ENCODE results near the gene MVK.

DNA sequence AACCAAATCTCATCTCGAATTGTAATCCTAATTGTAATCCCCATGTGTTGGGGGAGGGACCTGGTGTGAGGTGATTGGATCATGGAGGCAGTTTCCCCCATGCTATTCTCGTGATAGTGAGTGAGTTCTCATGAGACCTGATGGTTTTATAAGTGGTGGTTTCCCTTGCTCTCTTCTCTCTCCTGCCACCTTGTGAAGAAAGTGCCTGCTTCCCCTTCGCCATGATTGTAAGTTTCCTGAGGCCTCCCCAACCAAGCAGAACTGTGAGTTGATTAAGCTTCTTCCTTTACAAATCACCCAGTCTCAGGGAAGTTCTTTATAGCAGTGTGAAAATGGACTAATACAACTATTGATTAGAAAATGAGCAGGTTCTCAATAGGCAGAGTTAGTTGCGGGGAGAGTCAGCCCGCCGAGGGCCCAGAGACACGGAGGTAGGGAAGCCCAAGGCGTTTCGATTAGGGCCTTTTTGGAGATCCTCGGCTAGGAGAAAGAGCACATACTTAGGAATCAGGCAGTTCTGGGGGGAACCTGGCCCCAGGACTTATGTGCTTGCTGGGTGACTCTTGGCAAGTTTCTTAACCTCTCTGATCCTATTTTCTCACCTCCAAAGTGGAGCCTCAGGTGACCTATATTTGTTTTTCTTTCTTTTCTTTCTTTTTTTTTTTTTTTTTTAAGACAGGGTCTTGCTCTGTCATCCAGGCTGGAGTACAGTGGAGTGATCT is 65.7 kb downstream of the MVK start:
- TF ChIP-seq, protein P1, sequence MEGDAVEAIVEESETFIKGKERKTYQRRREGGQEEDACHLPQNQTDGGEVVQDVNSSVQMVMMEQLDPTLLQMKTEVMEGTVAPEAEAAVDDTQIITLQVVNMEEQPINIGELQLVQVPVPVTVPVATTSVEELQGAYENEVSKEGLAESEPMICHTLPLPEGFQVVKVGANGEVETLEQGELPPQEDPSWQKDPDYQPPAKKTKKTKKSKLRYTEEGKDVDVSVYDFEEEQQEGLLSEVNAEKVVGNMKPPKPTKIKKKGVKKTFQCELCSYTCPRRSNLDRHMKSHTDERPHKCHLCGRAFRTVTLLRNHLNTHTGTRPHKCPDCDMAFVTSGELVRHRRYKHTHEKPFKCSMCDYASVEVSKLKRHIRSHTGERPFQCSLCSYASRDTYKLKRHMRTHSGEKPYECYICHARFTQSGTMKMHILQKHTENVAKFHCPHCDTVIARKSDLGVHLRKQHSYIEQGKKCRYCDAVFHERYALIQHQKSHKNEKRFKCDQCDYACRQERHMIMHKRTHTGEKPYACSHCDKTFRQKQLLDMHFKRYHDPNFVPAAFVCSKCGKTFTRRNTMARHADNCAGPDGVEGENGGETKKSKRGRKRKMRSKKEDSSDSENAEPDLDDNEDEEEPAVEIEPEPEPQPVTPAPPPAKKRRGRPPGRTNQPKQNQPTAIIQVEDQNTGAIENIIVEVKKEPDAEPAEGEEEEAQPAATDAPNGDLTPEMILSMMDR (IDR thresholded peaks at IDR 0.05), result no peak
- no peak for TF ChIP-seq POLR2A (IDR thresholded peaks at IDR 0.05)

Measured in tibial nerve (tissue), 3 donors.